Measurements from ENCODE around the gene SLC43A1.
"Not testable (repeated sequence)": the region's sequence is repeated elsewhere in the genome, so short reads cannot be mapped to it uniquely, and the experiment has no call there.

Gene SLC43A1

GRCh38 chr11:57515332-57516060 is at the start of gene SLC43A1:
Gene SLC43A1, minus strand, starts transcription at chr11:57515702. Its CDS starts 1,591 bp downstream, at chr11:57514111.
- FAIRE-seq: no peak

- no peak for FAIRE-seq
Measured at GRCh38 chr11:57562596-57562995, 47.1 kb upstream of the SLC43A1 start.

- no peak for FAIRE-seq
Measured at GRCh38 chr11:57560146-57560545, 44.6 kb upstream of the SLC43A1 start.

GRCh38 chr11:57556041-57556440 is 40.5 kb upstream of the SLC43A1 start:
- FAIRE-seq: no peak

GRCh38 chr11:57555393-57555792 is 39.9 kb upstream of the SLC43A1 start:
- no peak for FAIRE-seq

GRCh38 chr11:57552479-57552878 is 37.0 kb upstream of the SLC43A1 start:
- FAIRE-seq: no peak

GRCh38 chr11:57551941-57552340 is 36.4 kb upstream of the SLC43A1 start:
- no peak for FAIRE-seq

GRCh38 chr11:57549983-57550382 is 34.5 kb upstream of the SLC43A1 start:
- no peak for FAIRE-seq

GRCh38 chr11:57547854-57548377 is 32.4 kb upstream of the SLC43A1 start:
- FAIRE-seq: no peak

- FAIRE-seq: no peak
Measured at GRCh38 chr11:57546869-57547475, 31.5 kb upstream of the SLC43A1 start.

GRCh38 chr11:57546451-57546850 is 30.9 kb upstream of the SLC43A1 start:
- no peak for FAIRE-seq

- no peak for FAIRE-seq
Measured at GRCh38 chr11:57545883-57546282, 30.4 kb upstream of the SLC43A1 start.

- no peak for FAIRE-seq
Measured at GRCh38 chr11:57544566-57544965, 29.1 kb upstream of the SLC43A1 start.

GRCh38 chr11:57543593-57543992 is 28.1 kb upstream of the SLC43A1 start:
- FAIRE-seq: no peak

GRCh38 chr11:57542582-57542981 is 27.1 kb upstream of the SLC43A1 start:
- FAIRE-seq: no peak

GRCh38 chr11:57541169-57541568 is 25.7 kb upstream of the SLC43A1 start:
- no peak for FAIRE-seq

- no peak for FAIRE-seq
Measured at GRCh38 chr11:57539342-57539741, 23.8 kb upstream of the SLC43A1 start.

- FAIRE-seq: no peak
Measured at GRCh38 chr11:57536947-57537619, 21.6 kb upstream of the SLC43A1 start, which contains the start of gene SMTNL1. Gene SMTNL1, plus strand, starts transcription at chr11:57537595. Its CDS starts 5,048 bp downstream, at chr11:57542643.

GRCh38 chr11:57534449-57534848 is 18.9 kb upstream of the SLC43A1 start:
- FAIRE-seq: not testable (repeated sequence)

- FAIRE-seq: peak; percentile 51
Measured at GRCh38 chr11:57530596-57531507, 15.3 kb upstream of the SLC43A1 start, which contains the start of gene TIMM10. Gene TIMM10, minus strand, starts transcription at chr11:57530754. Its CDS starts 565 bp downstream, at chr11:57530189.

GRCh38 chr11:57530215-57530595 is 14.7 kb upstream of the SLC43A1 start:
- FAIRE-seq: no peak

- FAIRE-seq: no peak
Measured at GRCh38 chr11:57529012-57529411, 13.5 kb upstream of the SLC43A1 start.
